Inflammatory macrophage (primary cell): ENCODE data around the gene FUZ.
"Not testable (repeated sequence)": the region's sequence is repeated elsewhere in the genome, so short reads cannot be mapped to it uniquely, and the experiment has no call there.

Experiments
- DNase-seq, 2 donors: peaks; one replicate each; pipeline ENCODE4 v3.0.0-alpha.2; 2020 to 2022

Gene FUZ

GRCh38 chr19:49832556-49832955 lies 19.5 kb upstream of the FUZ start:
- peak in 1 of 2 donors; percentile 20 for DNase-seq

- DNase-seq = no peak
Observed at GRCh38 chr19:49831592-49831991, 18.5 kb upstream of the FUZ start.

- DNase-seq = no peak
Observed at GRCh38 chr19:49830766-49831165, 17.7 kb upstream of the FUZ start.

- DNase-seq = no peak
Observed at GRCh38 chr19:49829721-49830120, 16.6 kb upstream of the FUZ start.

- DNase-seq = no peak
Observed at GRCh38 chr19:49829200-49829599, 16.1 kb upstream of the FUZ start.

- no peak for DNase-seq
Observed at GRCh38 chr19:49827034-49827433, 13.9 kb upstream of the FUZ start.

- DNase-seq = no peak
Observed at GRCh38 chr19:49824662-49825061, 11.6 kb upstream of the FUZ start.

GRCh38 chr19:49823472-49823871 lies 10.4 kb upstream of the FUZ start:
- no peak for DNase-seq

GRCh38 chr19:49820125-49820524 lies 7.0 kb upstream of the FUZ start:
- DNase-seq = no peak

GRCh38 chr19:49819452-49820115 lies 6.5 kb upstream of the FUZ start:
- DNase-seq = not testable (repeated sequence)

- peak; percentile 6 to 35 for DNase-seq
Observed at GRCh38 chr19:49818649-49819370, 5.7 kb upstream of the FUZ start.

GRCh38 chr19:49817964-49818648 lies 5.0 kb upstream of the FUZ start, which contains the start of gene MED25:
MED25 (plus strand) TSS chr19:49818289; CDS start chr19:49818342, 53 bp downstream.
- DNase-seq = peak; percentile 85 to 89

- no peak for DNase-seq
Observed at GRCh38 chr19:49816590-49816989, 3.5 kb upstream of the FUZ start.

GRCh38 chr19:49814010-49814409 lies 918 bp upstream of the FUZ start:
- no peak for DNase-seq

GRCh38 chr19:49812452-49812996 lies 568 bp downstream of the FUZ start:
- DNase-seq = no peak

GRCh38 chr19:49811328-49811727 lies 1.8 kb downstream of the FUZ start:
- DNase-seq = no peak

GRCh38 chr19:49809941-49810389 lies 3.1 kb downstream of the FUZ start:
- no peak for DNase-seq

- peak; percentile 62 to 75 for DNase-seq
Observed at GRCh38 chr19:49809160-49809940, 3.7 kb downstream of the FUZ start.

GRCh38 chr19:49808711-49809159 lies 4.4 kb downstream of the FUZ start:
- DNase-seq = peak; percentile 71 to 75

GRCh38 chr19:49807904-49808675 lies 5.0 kb downstream of the FUZ start:
- DNase-seq = no peak
